Endothelial cell of hepatic sinusoid (primary cell): Measurements from ENCODE around the gene KCNQ1.

Source experiments
- in situ Hi-C: cut with HindIII; loops from 2 replicates; pipeline ENCODE4 v1.10.0; 2017; ENCODE audit warnings: low sequenced_read_pairs

The KCNQ1 gene

GRCh38 chr11:2575591-2576051 lies 130.8 kb downstream of the KCNQ1 start:
- in situ Hi-C loops = no loop called here

GRCh38 chr11:2576111-2576510 lies 131.3 kb downstream of the KCNQ1 start:
- in situ Hi-C loops = no loop called here

- in situ Hi-C loops = no loop called here
Measured at GRCh38 chr11:2576549-2576948, 131.7 kb downstream of the KCNQ1 start.

- in situ Hi-C loops = no loop called here
Measured at GRCh38 chr11:2577031-2577990, 132.5 kb downstream of the KCNQ1 start.

- in situ Hi-C loops = no loop called here
Measured at GRCh38 chr11:2577991-2578928, 133.5 kb downstream of the KCNQ1 start.

- in situ Hi-C loops = no loop called here
Measured at GRCh38 chr11:2578929-2579270, 134.1 kb downstream of the KCNQ1 start.

GRCh38 chr11:2579315-2580060 lies 134.7 kb downstream of the KCNQ1 start:
- in situ Hi-C loops = no loop called here

GRCh38 chr11:2580061-2580421 lies 135.2 kb downstream of the KCNQ1 start:
- in situ Hi-C loops = no loop called here

GRCh38 chr11:2580571-2581001 lies 135.8 kb downstream of the KCNQ1 start:
- in situ Hi-C loops = no loop called here

GRCh38 chr11:2581151-2581930 lies 136.5 kb downstream of the KCNQ1 start:
- in situ Hi-C loops = no loop called here

GRCh38 chr11:2581931-2582350 lies 137.1 kb downstream of the KCNQ1 start:
- in situ Hi-C loops = no loop called here

- in situ Hi-C loops = no loop called here
Measured at GRCh38 chr11:2582351-2582945, 137.6 kb downstream of the KCNQ1 start.

- in situ Hi-C loops = no loop called here
Measured at GRCh38 chr11:2582946-2583604, 138.3 kb downstream of the KCNQ1 start.

GRCh38 chr11:2583605-2583958 lies 138.8 kb downstream of the KCNQ1 start:
- in situ Hi-C loops = no loop called here

- in situ Hi-C loops = no loop called here
Measured at GRCh38 chr11:2584434-2584811, 139.6 kb downstream of the KCNQ1 start.

GRCh38 chr11:2584812-2585565 lies 140.2 kb downstream of the KCNQ1 start:
- in situ Hi-C loops = no loop called here

- in situ Hi-C loops = no loop called here
Measured at GRCh38 chr11:2585566-2586086, 140.8 kb downstream of the KCNQ1 start.

- in situ Hi-C loops = no loop called here
Measured at GRCh38 chr11:2586087-2586792, 141.4 kb downstream of the KCNQ1 start.
